Lung (tissue), 12 donors: Measurements from ENCODE around the gene MYH6. TPM values are rescaled to one million over a fixed set of nuclear protein-coding genes. Genes with fewer than 3 reads are reported as not detected.

ENCODE experiments used
- ATAC-seq: fragments of 200-7000 bp; cut with Tn5 transposase; one replicate; pipeline ENCODE4 v1.9.1; 2020; ENCODE audit warnings: moderate number of reproducible peaks; ENCODE audit not compliant: insufficient read depth, low FRiP score
- DNase-seq, 3 donors: peaks; one replicate each; pipeline ENCODE4 v3.0.0-alpha.2; 2013 to 2017
- H3K27ac ChIP-seq, 2 donors: one replicate each; pipeline ENCODE4 v1.5.1; 2013; ENCODE audit warnings: mild to moderate bottlenecking in 2 of 2, moderate library complexity in 2 of 2, control low read depth in 1 of 2, inconsistent platforms in 1 of 2, low read depth in 1 of 2, low read length in 1 of 2
- H3K27me3 ChIP-seq, 3 donors: one replicate each; pipeline ENCODE4 v1.5.1; 2013; ENCODE audit warnings: low read length in 2 of 3; ENCODE audit not compliant: control insufficient read depth in 3 of 3, insufficient read depth in 3 of 3
- H3K36me3 ChIP-seq, 4 donors: one replicate each; pipeline ENCODE4 v1.5.1; 2013; ENCODE audit warnings: low read length in 4 of 4, mild to moderate bottlenecking in 1 of 4, moderate library complexity in 1 of 4; ENCODE audit not compliant: control insufficient read depth in 4 of 4, insufficient read depth in 4 of 4
- H3K4me1 ChIP-seq, 5 donors: one replicate each; pipeline ENCODE4 v1.5.1; 2013; ENCODE audit warnings: low read length in 5 of 5, mild to moderate bottlenecking in 2 of 5, moderate library complexity in 1 of 5; ENCODE audit not compliant: control insufficient read depth in 5 of 5, insufficient read depth in 5 of 5
- H3K4me3 ChIP-seq: one replicate; pipeline ENCODE4 v1.5.1; 2013; ENCODE audit warnings: mild to moderate bottlenecking, control low read depth, moderate library complexity
- H3K9ac ChIP-seq, 2 donors: one replicate each; pipeline ENCODE4 v1.5.1; 2013; ENCODE audit warnings: low read length in 2 of 2, control low read depth in 1 of 2; ENCODE audit not compliant: insufficient read depth in 1 of 2
- H3K9me3 ChIP-seq, 4 donors: one replicate each; pipeline ENCODE4 v1.5.1; 2013; ENCODE audit warnings: low read length in 3 of 4, mild to moderate bottlenecking in 1 of 4, moderate library complexity in 1 of 4; ENCODE audit not compliant: control insufficient read depth in 4 of 4, insufficient read depth in 3 of 4
- WGBS, 2 donors: extraction: QIAGEN DNeasy Blood & Tissue Kit; methylation state at CpG; one replicate each; pipeline ENCODE4 v1.1.7; 2013; 5-methylcytosine and 5-hydroxymethylcytosine counted together
- polyA plus RNA-seq, 2 donors: library from polyadenylated mRNA; stranded (reverse); fragments of 200-250 nt; gene quantifications; one replicate each; pipeline ENCODE4 v1.2.1, GENCODE V29; 2013
- total RNA-seq, 2 donors: library from RNA; depleted of rRNA in 1 of 2; stranded (reverse); fragments of >200 nt in 1 of 2; gene quantifications; one replicate each; pipeline ENCODE4 v1.2.1, GENCODE V29; 2014 to 2021
- TF ChIP-seq, protein P1 (sequence below): IDR thresholded peaks from 2 replicates; pipeline ENCODE4 v1.5.1; 2012; ENCODE audit warnings: mild to moderate bottlenecking; ENCODE audit errors: control extremely low read depth, extremely low read depth
- donor health status: control.
- donor health status: control.
- donor health status: Bipolar disorder and iron deficiency.
- donor health status: healthy.
- donor health status: DM: yes; HTN: yes; CAD: no.

MYH6 gene
- total and polyA plus RNA-seq, 4 donors, result 0.25 to 7.1 (median 0.28) TPM; not detected in 1

DNA sequence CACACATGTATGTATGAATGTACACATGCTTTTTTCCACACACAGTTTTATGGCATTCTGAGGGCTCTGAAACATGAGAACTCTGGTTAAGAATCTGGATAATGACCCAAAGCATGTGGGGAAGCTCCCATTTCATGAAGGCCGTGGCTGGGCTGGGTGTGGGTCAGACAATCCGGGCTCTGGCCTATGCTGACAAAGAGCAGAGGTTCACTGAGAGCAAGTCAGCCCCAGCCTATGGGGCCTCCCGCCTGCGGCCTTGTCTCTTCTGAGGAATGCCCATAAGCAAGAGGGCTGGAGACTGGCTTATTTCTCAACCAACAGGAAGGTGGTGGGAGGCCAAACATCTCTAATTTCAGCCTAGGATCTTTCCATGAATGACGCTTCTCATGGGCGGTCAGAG is 8.5 kb downstream of the MYH6 start:
- Histone ChIP-seq H3K9me3 (peaks cover 0 to 5% (median 0%) of the 10 kb centered on the region in 4 donors), H3K36me3 (no peaks in the 10 kb centered on the region), H3K4me1 (no peaks in the 10 kb centered on the region), H3K27ac (peak overlapping the region in 1 of 2 donors; percentile 47), H3K27me3 (peaks cover 0 to 5% (median 0%) of the 10 kb centered on the region in 3 donors), H3K9ac (no peak overlapping the region), H3K4me3 (no peak overlapping the region)
- TF ChIP-seq, protein P1, sequence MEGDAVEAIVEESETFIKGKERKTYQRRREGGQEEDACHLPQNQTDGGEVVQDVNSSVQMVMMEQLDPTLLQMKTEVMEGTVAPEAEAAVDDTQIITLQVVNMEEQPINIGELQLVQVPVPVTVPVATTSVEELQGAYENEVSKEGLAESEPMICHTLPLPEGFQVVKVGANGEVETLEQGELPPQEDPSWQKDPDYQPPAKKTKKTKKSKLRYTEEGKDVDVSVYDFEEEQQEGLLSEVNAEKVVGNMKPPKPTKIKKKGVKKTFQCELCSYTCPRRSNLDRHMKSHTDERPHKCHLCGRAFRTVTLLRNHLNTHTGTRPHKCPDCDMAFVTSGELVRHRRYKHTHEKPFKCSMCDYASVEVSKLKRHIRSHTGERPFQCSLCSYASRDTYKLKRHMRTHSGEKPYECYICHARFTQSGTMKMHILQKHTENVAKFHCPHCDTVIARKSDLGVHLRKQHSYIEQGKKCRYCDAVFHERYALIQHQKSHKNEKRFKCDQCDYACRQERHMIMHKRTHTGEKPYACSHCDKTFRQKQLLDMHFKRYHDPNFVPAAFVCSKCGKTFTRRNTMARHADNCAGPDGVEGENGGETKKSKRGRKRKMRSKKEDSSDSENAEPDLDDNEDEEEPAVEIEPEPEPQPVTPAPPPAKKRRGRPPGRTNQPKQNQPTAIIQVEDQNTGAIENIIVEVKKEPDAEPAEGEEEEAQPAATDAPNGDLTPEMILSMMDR, result no peak
- WGBS, 2 donors, result 90 to 97% methylated on average over 6 of the region's 6 CpGs
- ATAC-seq, result no peak
- no peak for DNase-seq

- Histone ChIP-seq H3K27me3 (peaks cover 0 to 5% (median 0%) of the 10 kb centered on the region in 3 donors), H3K9ac (no peak overlapping the region), H3K27ac (peak overlapping the region in 1 of 2 donors; percentile 47), H3K36me3 (no peaks in the 10 kb centered on the region), H3K9me3 (peaks cover 0 to 2% (median 0%) of the 10 kb centered on the region in 4 donors), H3K4me1 (no peaks in the 10 kb centered on the region), H3K4me3 (no peak overlapping the region)
- WGBS, 2 donors, result 85 to 100% methylated on average over 3 of the region's 3 CpGs
- DNase-seq (no peak), ATAC-seq (no peak)
- TF ChIP-seq, protein P1, result no peak
These were observed 8.9 kb downstream of the MYH6 start for GRCh38 chr14:23399136-23399535.

GRCh38 chr14:23398348-23398747 is 9.7 kb downstream of the MYH6 start:
- ATAC-seq, result no peak

More at GRCh38 chr14:23398348-23398747, 9.7 kb downstream of the MYH6 start:
- Histone ChIP-seq H3K9me3 (peaks cover 0 to 2% (median 0%) of the 10 kb centered on the region in 4 donors), H3K4me1 (no peaks in the 10 kb centered on the region), H3K9ac (no peak overlapping the region), H3K36me3 (no peaks in the 10 kb centered on the region), H3K4me3 (no peak overlapping the region), H3K27me3 (peaks cover 0 to 5% (median 0%) of the 10 kb centered on the region in 3 donors), H3K27ac (no peak overlapping the region)
- WGBS, 2 donors, result 80 to 90% methylated on average over 4 of the region's 4 CpGs
- DNase-seq, result no peak
- TF ChIP-seq, protein P1, result no peak
